Omental fat pad (tissue), 4 donors: ENCODE data around the gene TLK1. TPM values are rescaled to one million over a fixed set of nuclear protein-coding genes. Genes with fewer than 3 reads are reported as not detected.

Source experiments
- ATAC-seq: fragments of 150-250 bp; one replicate; pipeline ENCODE4 v1.9.1; 2016; ENCODE audit warnings: mild to moderate bottlenecking, moderate library complexity; ENCODE audit not compliant: low FRiP score
- DNase-seq: peaks from one replicate; pipeline ENCODE4 v3.0.0-alpha.2; 2019; ENCODE audit warnings: low spot score
- total RNA-seq, 4 donors: library from RNA; depleted of rRNA; stranded (reverse); fragments of >200 nt; gene quantifications; one replicate each; pipeline ENCODE4 v1.1.0, GENCODE V29; 2016
- TF ChIP-seq, protein P1 (sequence below), 3 donors: fragments of 450-650 bp; IDR thresholded peaks; one replicate each; pipeline ENCODE4 v1.5.1; 2016 to 2017; ENCODE audit warnings: antibody characterized with exemption in 3 of 3, mild to moderate bottlenecking in 3 of 3, moderate library complexity in 2 of 3

Gene TLK1
- total RNA-seq, 4 donors from 2014 or later: 18.1 to 34.1 (median 27.3) TPM

DNA sequence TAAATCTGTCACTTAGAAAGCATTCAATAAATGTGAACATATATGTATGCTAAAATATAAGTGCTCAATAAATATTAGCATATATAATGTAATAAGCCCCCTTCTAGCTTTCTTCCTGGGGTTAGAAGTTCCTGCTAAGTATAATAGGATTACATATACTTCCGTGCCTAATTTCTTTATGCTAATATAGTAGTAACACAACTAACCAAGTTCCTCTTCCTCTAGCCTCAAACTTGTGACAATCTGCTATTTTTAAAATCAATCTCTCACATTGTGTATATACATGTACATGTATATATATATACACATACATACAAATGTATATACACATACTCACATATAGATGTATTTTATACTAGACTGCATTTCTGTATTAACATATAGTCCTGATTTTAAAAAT, 32.2 kb downstream of the TLK1 start:
- DNase-seq (no peak), ATAC-seq (no peak)
- TF ChIP-seq, protein P1, sequence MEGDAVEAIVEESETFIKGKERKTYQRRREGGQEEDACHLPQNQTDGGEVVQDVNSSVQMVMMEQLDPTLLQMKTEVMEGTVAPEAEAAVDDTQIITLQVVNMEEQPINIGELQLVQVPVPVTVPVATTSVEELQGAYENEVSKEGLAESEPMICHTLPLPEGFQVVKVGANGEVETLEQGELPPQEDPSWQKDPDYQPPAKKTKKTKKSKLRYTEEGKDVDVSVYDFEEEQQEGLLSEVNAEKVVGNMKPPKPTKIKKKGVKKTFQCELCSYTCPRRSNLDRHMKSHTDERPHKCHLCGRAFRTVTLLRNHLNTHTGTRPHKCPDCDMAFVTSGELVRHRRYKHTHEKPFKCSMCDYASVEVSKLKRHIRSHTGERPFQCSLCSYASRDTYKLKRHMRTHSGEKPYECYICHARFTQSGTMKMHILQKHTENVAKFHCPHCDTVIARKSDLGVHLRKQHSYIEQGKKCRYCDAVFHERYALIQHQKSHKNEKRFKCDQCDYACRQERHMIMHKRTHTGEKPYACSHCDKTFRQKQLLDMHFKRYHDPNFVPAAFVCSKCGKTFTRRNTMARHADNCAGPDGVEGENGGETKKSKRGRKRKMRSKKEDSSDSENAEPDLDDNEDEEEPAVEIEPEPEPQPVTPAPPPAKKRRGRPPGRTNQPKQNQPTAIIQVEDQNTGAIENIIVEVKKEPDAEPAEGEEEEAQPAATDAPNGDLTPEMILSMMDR (IDR thresholded peaks at IDR 0.05): no peak

DNA sequence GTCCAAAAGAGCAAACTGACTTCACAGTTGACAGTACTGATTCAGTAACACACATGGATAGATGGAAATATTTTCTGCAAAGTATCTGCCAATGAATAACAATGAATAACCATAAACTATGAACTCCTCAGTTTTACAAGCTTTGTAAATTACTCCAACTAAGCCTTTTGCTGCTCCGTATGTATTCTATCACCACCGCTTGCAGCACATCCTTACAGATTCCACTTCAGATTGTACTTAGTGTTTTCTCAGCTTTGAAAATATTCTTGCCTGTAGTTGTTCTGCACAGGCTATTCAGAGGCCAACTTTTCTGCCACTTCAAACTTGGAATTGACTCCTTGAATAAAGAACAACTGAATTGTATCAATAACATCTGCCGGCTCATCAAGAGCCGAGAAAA, 36.2 kb downstream of the TLK1 start:
- TF ChIP-seq, protein P1 (IDR thresholded peaks at IDR 0.05): no peak
- no peak for DNase-seq
- ATAC-seq: no peak

DNA sequence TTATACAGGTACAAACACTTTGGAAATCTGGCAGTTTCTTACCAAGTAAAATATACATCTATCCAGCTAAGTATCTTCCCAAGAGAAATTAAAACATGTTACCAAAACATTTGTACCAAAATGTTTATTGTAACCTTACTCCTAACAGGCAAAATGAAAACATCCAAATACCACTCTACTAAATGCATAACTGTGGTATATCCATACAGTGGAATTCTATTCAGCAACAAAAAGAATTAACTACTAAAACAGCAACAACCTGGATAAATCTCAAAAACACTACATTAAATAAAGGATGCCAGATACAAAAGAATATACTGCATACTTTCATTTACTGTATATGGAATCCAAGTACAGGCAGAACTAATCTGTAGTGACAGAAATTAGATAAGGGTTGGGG, 51.1 kb downstream of the TLK1 start:
- DNase-seq: no peak
- no peak for ATAC-seq
- TF ChIP-seq, protein P1 (IDR thresholded peaks at IDR 0.05): no peak

DNA sequence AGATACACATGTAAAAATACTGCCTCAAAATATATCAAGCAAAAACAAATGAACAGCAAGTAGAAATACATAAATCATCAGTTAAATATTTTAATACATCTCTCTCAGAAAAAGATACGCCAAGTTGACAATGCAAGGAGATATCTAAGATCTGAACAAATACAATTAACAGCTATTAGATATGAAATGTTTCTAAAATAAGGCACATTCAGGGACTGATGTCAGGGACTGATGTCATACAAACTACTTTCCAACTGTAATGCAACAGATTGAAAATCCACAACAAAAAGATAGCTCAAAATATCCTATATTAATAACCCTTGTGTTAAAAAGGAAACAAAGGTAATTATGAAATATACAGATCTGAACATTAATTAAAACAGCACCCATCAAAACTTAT, 51.7 kb downstream of the TLK1 start:
- no peak for ATAC-seq
- no peak for DNase-seq
- TF ChIP-seq, protein P1 (IDR thresholded peaks at IDR 0.05): no peak

DNA sequence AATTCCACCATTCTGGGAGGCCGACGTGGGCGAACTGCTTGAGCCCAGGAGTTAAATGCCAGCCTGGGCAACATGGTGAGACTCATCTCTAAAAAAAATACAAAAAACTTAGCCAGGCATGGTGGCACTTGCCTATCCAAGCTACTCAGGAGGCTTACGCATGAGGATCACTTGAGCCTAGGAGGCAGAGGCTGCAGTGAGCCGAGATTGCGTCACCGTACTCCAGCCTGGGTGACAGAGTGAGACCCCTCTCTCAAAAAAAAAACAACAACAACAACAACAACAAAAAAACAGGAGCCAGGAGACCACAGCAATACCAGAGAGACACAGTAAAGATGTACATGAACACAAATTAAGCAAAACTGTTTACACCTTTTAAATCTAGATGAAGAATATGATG, 52.9 kb downstream of the TLK1 start:
- ATAC-seq (no peak), DNase-seq (no peak)
- TF ChIP-seq, protein P1 (IDR thresholded peaks at IDR 0.05): no peak

GRCh38 chr2:171104379-171104778, 56.3 kb downstream of the TLK1 start:
- TF ChIP-seq, protein P1 (IDR thresholded peaks at IDR 0.05): no peak
- ATAC-seq: no peak
- no peak for DNase-seq

DNA sequence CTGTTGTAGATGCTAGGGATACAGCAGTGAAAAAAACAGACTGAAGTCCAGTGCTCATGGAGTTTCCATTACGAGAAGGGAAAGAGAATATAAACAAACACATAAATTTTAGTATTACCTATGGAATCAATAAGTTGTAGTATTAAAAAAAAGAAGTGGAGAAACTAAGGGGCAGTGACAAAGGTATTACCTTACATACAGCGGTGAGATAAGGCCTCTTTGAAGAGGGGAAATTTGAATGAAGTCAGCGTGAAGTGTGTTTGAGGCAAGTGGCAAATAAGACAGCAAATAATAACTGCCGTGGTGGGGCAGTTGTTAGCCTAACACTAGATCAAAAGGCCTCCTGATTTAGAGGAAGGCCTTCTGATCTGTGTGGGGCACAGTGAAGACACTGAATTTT, 57.9 kb downstream of the TLK1 start:
- ATAC-seq (no peak), DNase-seq (no peak)
- TF ChIP-seq, protein P1 (IDR thresholded peaks at IDR 0.05): no peak
